AG09309 (cell line): ENCODE data around the gene RBM20.

Experiments
- DNase-seq: peaks from one replicate; pipeline ENCODE4 v3.0.0-alpha.2; 2010; ENCODE audit warnings: low read depth
- H3K4me3 ChIP-seq: 2 replicates; pipeline ENCODE4 v1.5.1; 2011; ENCODE audit warnings: mild to moderate bottlenecking, low read depth, low read length, moderate library complexity; ENCODE audit not compliant: control insufficient read depth
- TF ChIP-seq, protein P1 (sequence below): IDR thresholded peaks from 2 replicates; pipeline ENCODE4 v1.5.1; 2011; ENCODE audit warnings: mild to moderate bottlenecking, low read depth, low read length, inconsistent platforms; ENCODE audit not compliant: insufficient read depth, control insufficient read depth; ENCODE audit errors: missing control alignments

The RBM20 gene

DNA sequence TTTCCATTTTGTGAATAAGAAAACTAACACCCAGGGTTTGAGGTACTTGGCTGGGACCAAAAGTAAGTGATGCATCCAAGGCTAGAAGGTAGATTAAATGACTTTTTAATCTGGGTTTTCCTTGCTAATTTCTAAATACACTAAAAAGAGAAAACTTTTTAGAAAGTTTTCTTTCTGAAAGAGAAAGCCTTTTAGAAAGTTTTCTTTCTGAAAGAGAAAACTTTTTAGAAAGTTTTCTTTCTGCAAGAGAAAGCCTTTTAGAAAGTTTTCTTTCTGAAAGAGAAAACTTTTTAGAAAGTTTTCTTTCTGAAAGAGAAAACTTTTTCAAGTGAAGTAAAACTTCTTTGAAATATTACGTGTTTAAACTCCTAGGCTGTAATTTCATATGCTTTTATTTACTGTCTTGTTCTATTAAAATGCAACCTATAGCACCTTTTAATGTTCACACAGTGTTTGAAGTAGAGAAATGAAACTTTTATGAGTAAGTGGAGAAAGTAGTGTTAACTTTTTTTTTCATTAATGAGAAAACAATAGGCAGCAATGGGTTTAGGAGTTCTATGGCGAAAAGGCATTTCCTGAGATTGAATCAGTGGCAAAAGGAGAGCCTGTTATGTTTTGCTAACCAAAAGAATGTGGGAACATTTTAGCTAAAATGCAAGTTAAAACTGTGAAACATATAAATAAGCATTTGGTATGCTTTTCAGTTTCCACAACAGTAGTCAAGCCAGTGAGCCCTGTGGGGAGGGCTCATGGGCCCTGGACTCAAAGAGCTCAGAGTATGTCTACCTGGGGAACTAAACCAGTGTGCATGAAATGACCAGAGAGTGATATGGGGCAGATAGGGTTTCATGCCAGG, 103.7 kb downstream of the RBM20 start:
- H3K4me3 ChIP-seq = no peak overlapping the region
- no peak for DNase-seq
- TF ChIP-seq, protein P1, sequence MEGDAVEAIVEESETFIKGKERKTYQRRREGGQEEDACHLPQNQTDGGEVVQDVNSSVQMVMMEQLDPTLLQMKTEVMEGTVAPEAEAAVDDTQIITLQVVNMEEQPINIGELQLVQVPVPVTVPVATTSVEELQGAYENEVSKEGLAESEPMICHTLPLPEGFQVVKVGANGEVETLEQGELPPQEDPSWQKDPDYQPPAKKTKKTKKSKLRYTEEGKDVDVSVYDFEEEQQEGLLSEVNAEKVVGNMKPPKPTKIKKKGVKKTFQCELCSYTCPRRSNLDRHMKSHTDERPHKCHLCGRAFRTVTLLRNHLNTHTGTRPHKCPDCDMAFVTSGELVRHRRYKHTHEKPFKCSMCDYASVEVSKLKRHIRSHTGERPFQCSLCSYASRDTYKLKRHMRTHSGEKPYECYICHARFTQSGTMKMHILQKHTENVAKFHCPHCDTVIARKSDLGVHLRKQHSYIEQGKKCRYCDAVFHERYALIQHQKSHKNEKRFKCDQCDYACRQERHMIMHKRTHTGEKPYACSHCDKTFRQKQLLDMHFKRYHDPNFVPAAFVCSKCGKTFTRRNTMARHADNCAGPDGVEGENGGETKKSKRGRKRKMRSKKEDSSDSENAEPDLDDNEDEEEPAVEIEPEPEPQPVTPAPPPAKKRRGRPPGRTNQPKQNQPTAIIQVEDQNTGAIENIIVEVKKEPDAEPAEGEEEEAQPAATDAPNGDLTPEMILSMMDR = no peak

DNA sequence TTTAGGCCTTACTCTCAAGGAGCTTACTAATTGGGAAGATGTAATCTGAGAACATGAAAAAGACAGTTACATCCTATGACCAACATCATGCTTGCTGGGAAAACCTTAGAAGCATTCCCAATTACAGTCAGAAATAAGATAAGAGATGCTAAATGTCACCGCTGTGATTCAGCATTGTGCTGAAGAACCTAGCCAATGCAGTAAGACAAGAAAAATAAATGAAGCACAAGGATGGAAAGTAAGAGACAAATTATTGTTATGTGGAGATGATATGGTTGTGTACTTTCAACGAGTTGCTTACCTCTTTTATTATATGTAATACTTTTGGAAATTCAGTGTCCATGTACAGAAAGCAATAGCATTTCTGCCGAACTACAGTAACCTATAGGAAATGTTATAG, 104.8 kb downstream of the RBM20 start:
- TF ChIP-seq, protein P1 = no peak
- no peak overlapping the region for H3K4me3 ChIP-seq
- no peak for DNase-seq

DNA sequence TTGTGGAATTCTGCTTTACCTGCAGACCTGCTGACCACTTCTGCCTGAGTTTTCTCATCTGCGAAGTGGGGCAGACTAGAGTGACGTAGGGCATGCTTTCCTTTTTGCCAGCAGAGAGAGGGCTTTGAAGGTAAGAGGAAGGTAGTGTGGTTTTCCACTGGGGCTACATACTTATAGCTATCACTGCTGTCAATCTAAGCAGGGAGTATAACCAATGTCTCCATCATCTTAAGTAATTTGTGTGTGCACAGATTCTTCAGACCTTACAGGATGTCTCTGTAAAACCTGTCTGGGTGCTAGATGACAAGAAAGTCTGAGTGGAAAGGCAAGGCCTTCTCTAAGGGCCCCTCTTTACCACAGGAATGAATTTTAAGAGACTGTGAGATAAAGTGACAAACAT, 106.8 kb downstream of the RBM20 start:
- no peak overlapping the region for H3K4me3 ChIP-seq
- DNase-seq = no peak
- TF ChIP-seq, protein P1 = no peak

DNA sequence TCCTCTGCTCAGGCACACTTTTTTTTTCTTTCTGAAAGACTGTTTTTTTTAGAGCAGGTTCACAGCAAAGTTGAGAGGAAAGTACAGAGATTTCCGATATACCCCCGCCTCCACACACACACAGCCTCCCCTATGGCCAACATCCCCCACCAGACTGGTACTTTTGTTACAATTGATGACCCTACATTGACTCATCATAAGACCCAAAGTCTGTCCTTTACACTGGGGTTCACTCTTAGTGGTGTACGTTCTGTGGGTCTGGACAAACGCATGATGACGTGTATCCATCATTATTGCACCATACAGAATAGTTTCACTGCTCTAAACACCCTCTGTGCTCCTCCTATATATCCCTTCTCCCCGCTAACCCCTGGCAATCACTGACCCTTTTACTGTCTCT, 107.7 kb downstream of the RBM20 start:
- TF ChIP-seq, protein P1 = no peak
- no peak for DNase-seq
- H3K4me3 ChIP-seq = no peak overlapping the region

DNA sequence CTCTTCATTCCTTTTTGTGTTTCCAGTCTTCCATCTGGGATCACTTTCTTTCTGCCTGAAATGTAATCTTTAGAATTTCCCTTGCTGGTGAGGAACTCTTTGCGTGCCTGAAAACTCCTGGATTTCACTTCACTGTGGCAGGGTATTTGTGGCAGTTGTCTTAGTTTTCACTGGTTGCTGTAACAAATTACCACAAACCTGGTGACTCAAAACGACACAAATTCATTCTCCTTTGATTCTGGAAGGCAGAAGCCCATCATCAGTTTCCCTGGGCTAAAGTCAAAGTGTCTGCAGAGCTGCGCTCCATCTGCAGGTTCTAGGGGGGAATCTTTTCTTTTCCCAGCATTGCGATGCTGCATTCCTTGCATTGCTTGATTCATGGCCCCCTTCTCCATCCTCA, 109.3 kb downstream of the RBM20 start:
- H3K4me3 ChIP-seq = no peak overlapping the region
- DNase-seq = no peak
- TF ChIP-seq, protein P1 = no peak

DNA sequence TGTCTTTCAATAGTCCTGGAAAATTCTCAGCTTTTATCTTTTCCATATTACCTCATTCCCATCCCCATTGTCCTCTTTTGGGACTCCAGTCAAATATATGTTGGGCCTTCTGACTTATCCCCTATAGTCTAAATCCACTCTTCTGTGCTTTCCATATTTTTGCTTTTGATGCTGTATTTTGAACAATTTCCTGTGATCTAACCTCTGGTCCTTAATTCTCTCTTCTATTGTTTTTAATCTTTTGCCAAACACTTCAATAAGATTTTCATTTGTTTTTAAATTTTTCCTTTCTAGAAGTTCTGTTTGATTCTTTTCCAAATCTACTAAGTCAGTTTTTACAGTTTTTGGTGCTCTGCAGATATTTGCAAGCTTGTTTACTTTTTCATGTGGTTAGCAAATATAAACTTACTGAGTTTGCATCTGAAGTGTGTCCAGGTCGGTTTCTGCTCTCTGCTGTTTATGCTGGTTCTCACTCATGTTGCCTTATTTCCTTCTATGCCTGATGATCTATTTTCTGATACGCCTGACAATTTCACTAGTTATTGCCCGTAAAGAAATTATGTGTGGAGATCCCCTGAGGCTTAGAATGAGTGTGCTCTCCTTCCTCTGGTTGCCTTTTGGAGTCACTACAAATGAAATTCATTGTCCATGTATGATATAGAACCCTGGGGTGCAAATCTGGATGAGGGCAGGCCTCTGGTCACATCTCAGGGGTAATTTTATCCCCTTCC, 110.4 kb downstream of the RBM20 start:
- H3K4me3 ChIP-seq = no peak overlapping the region
- TF ChIP-seq, protein P1 = no peak
- DNase-seq = no peak
